Activated CD8-positive, alpha-beta memory T cell treated with anti-CD3 and anti-CD28 coated beads for 36 hours (primary cell): ENCODE results near the gene KCTD11. TPM values are rescaled to one million over a fixed set of nuclear protein-coding genes. Genes with fewer than 3 reads are reported as not detected.

Experiments
- CTCF ChIA-PET: fragments of 350-600 bp; sonication (Branson Sonifier 250); formaldehyde crosslinking; loops from one replicate; lab custom pipeline; 2021; ENCODE audit warnings: antibody characterized with exemption; lab: Charles Lee
- POLR2A ChIA-PET: fragments of 350-600 bp; sonication (Branson Sonifier 250); formaldehyde crosslinking; loops from one replicate; lab custom pipeline; 2021; ENCODE audit warnings: antibody characterized with exemption; lab: Charles Lee
- total RNA-seq, 2 experiments: library from RNA; stranded (reverse); gene quantifications; one replicate each; pipeline ENCODE4 v1.2.3, GENCODE V29; 2021

Gene KCTD11
- total RNA-seq, 2 experiments from 2014 or later: 6.4 to 7.2 TPM

GRCh38 chr17:7383371-7383741, 31.4 kb downstream of the KCTD11 start:
- CTCF ChIA-PET: interaction anchor here (1.2 to 1.5 kb wide), 2 partner anchors 11 to 53 kb away, joined by 4 to 9 read pairs; partner anchors contain the start of gene PLSCR3
- POLR2A ChIA-PET: no interaction called here

- POLR2A ChIA-PET: interaction anchor here (0.5 to 0.9 kb wide), 4 partner anchors 10 to 301 kb away, joined by 3 to 4 read pairs (median 3); partner anchors contain the start of genes PLSCR3 and TMEM256
- CTCF ChIA-PET: interaction anchor here (1.1 to 1.5 kb wide), 6 partner anchors 10 to 131 kb away, joined by 3 to 9 read pairs (median 4); partner anchors contain the start of genes PLSCR3 and TMEM256
Measured at GRCh38 chr17:7383742-7384488, 32.0 kb downstream of the KCTD11 start.

GRCh38 chr17:7384489-7385081, 32.6 kb downstream of the KCTD11 start:
- POLR2A ChIA-PET: interaction anchor here (0.5 to 0.9 kb wide), 4 partner anchors 10 to 300 kb away, joined by 3 to 4 read pairs (median 3); partner anchors contain the start of genes PLSCR3 and TMEM256
- CTCF ChIA-PET: interaction anchor here (1.1 to 1.5 kb wide), 5 partner anchors 9 to 130 kb away, joined by 3 to 9 read pairs (median 3); partner anchors contain the start of genes PLSCR3 and TMEM256

GRCh38 chr17:7388856-7389255, 36.9 kb downstream of the KCTD11 start:
- ChIA-PET CTCF (interaction anchor here (1.0 to 1.2 kb wide), 3 partner anchors 11 to 33 kb away, joined by 3 to 5 read pairs (median 4); no protein-coding TSS in a partner anchor), POLR2A (no interaction called here)

GRCh38 chr17:7389924-7390910, 38.3 kb downstream of the KCTD11 start:
- CTCF ChIA-PET: interaction anchor here (1.0 to 2.4 kb wide), 3 partner anchors 34 to 170 kb away, joined by 3 to 6 read pairs (median 4); no protein-coding TSS in a partner anchor
- POLR2A ChIA-PET: no interaction called here

- ChIA-PET POLR2A (no interaction called here), CTCF (interaction anchor here (1.3 to 2.4 kb wide), 2 partner anchors 35 to 46 kb away, joined by 4 to 6 read pairs; no protein-coding TSS in a partner anchor)
Measured at GRCh38 chr17:7391307-7391706, 39.3 kb downstream of the KCTD11 start.

GRCh38 chr17:7392696-7393612, 41.0 kb downstream of the KCTD11 start:
- ChIA-PET POLR2A (interaction anchor here (1.5 kb wide), 1 partner anchor 11 kb away, joined by 9 read pairs; the partner anchor contains the start of gene TMEM256), CTCF (interaction anchor here (1.6 to 2.4 kb wide), 3 partner anchors 9 to 44 kb away, joined by 5 to 9 read pairs (median 6); partner anchors contain the start of gene TMEM95)

GRCh38 chr17:7393613-7394451, 41.9 kb downstream of the KCTD11 start:
- CTCF ChIA-PET: interaction anchor here (1.3 to 1.7 kb wide), 3 partner anchors 10 to 41 kb away, joined by 3 to 9 read pairs (median 5); partner anchors contain the start of genes TMEM102 and TMEM95
- POLR2A ChIA-PET: interaction anchor here (1.1 to 1.5 kb wide), 4 partner anchors 10 to 90 kb away, joined by 3 to 9 read pairs (median 3); partner anchors contain the start of genes POLR2A, TMEM256 and ZBTB4

- ChIA-PET POLR2A (interaction anchor here (1.1 to 1.5 kb wide), 4 partner anchors 9 to 90 kb away, joined by 3 to 9 read pairs (median 3); partner anchors contain the start of genes POLR2A, TMEM256 and ZBTB4), CTCF (interaction anchor here (1.0 to 1.7 kb wide), 4 partner anchors 11 to 85 kb away, joined by 3 to 9 read pairs (median 4); partner anchors contain the start of genes TMEM102, TMEM95 and ZBTB4)
Measured at GRCh38 chr17:7394452-7395191, 42.7 kb downstream of the KCTD11 start, which contains the start of gene PLSCR3. TSS of gene PLSCR3 (minus strand) at chr17:7394525. CDS start at chr17:7394110, 415 bp downstream.

- ChIA-PET POLR2A (no interaction called here), CTCF (interaction anchor here (1.2 kb wide), 1 partner anchor 41 kb away, joined by 3 read pairs; the partner anchor contains the start of gene TMEM95)
Measured at GRCh38 chr17:7396147-7396546, 44.2 kb downstream of the KCTD11 start.

- CTCF ChIA-PET: interaction anchor here (0.7 to 1.3 kb wide), 2 partner anchors 38 to 163 kb away, joined by 3 read pairs; no protein-coding TSS in a partner anchor
- POLR2A ChIA-PET: interaction anchor here (1.0 kb wide), 1 partner anchor 175 kb away, joined by 3 read pairs; no protein-coding TSS in a partner anchor
Measured at GRCh38 chr17:7398612-7399011, 46.6 kb downstream of the KCTD11 start.

- POLR2A ChIA-PET: interaction anchor here (0.8 to 1.8 kb wide), 4 partner anchors 9 to 283 kb away, joined by 3 to 10 read pairs (median 6); partner anchors contain the start of gene PLSCR3
- CTCF ChIA-PET: interaction anchor here (0.8 to 2.3 kb wide), 3 partner anchors 33 to 158 kb away, joined by 3 to 9 read pairs (median 4); partner anchors contain the start of gene TMEM102
Measured at GRCh38 chr17:7403043-7403726, 51.2 kb downstream of the KCTD11 start.

GRCh38 chr17:7403727-7403976, 51.7 kb downstream of the KCTD11 start:
- ChIA-PET CTCF (interaction anchor here (0.5 to 2.3 kb wide), 8 partner anchors 19 to 283 kb away, joined by 3 to 9 read pairs (median 3); partner anchors contain the start of gene TMEM102), POLR2A (interaction anchor here (0.8 to 1.8 kb wide), 7 partner anchors 10 to 282 kb away, joined by 3 to 10 read pairs (median 4); partner anchors contain the start of genes PLSCR3 and POLR2A)
